Jurkat, Clone E6-1 (cell line): ENCODE measurements around the gene PRR5L.

Experiments used
- DNase-seq: peaks from one replicate; pipeline ENCODE4 v3.0.0-alpha.2; 2011; ENCODE audit warnings: low read depth, low spot score
- H3K4me3 ChIP-seq: 2 replicates; pipeline ENCODE4 v1.5.1; 2011; ENCODE audit warnings: mild to moderate bottlenecking, low read length, control low read depth, moderate library complexity

Gene PRR5L

GRCh38 chr11:36274414-36274813 is 21.7 kb upstream of the PRR5L start:
- no peak for DNase-seq
- H3K4me3 ChIP-seq, result no peak overlapping the region

- H3K4me3 ChIP-seq, result no peak overlapping the region
- no peak for DNase-seq
Observed at GRCh38 chr11:36278531-36279282, 17.4 kb upstream of the PRR5L start.

- DNase-seq, result no peak
- no peak overlapping the region for H3K4me3 ChIP-seq
Observed at GRCh38 chr11:36280531-36280930, 15.6 kb upstream of the PRR5L start.

GRCh38 chr11:36281850-36282249 is 14.2 kb upstream of the PRR5L start:
- no peak for DNase-seq
- H3K4me3 ChIP-seq, result no peak overlapping the region

- no peak overlapping the region for H3K4me3 ChIP-seq
- DNase-seq, result no peak
Observed at GRCh38 chr11:36282926-36283325, 13.2 kb upstream of the PRR5L start.

GRCh38 chr11:36288442-36289225 is 7.5 kb upstream of the PRR5L start:
- H3K4me3 ChIP-seq, result peak overlapping the region; percentile 90
- DNase-seq, result no peak

- peak; percentile 91 for DNase-seq
- peak within 1 kb of the TSS; percentile 90 for H3K4me3 ChIP-seq
Observed at GRCh38 chr11:36289226-36289852, 6.7 kb upstream of the PRR5L start, which contains the start of gene COMMD9. COMMD9 (minus strand) TSS chr11:36289424; CDS start chr11:36289412, 12 bp downstream.

GRCh38 chr11:36292311-36292722 is 3.8 kb upstream of the PRR5L start:
- DNase-seq, result peak; percentile 64
- no peak overlapping the region for H3K4me3 ChIP-seq

GRCh38 chr11:36296884-36297543 is 926 bp downstream of the PRR5L start:
- no peak for DNase-seq
- no peak overlapping the region for H3K4me3 ChIP-seq

GRCh38 chr11:36300650-36301049 is 4.6 kb downstream of the PRR5L start:
- no peak for DNase-seq
- H3K4me3 ChIP-seq, result no peak overlapping the region

GRCh38 chr11:36304351-36304750 is 8.3 kb downstream of the PRR5L start:
- no peak for DNase-seq

GRCh38 chr11:36305047-36305446 is 9.0 kb downstream of the PRR5L start:
- no peak overlapping the region for H3K4me3 ChIP-seq
- no peak for DNase-seq

More at GRCh38 chr11:36304351-36304750, 8.3 kb downstream of the PRR5L start:
- H3K4me3 ChIP-seq, result no peak overlapping the region

- no peak overlapping the region for H3K4me3 ChIP-seq
- DNase-seq, result no peak
Observed at GRCh38 chr11:36306888-36307287, 10.8 kb downstream of the PRR5L start.

GRCh38 chr11:36308577-36308976 is 12.5 kb downstream of the PRR5L start:
- H3K4me3 ChIP-seq, result no peak overlapping the region
- DNase-seq, result no peak

- H3K4me3 ChIP-seq, result no peak overlapping the region
- DNase-seq, result no peak
Observed at GRCh38 chr11:36309779-36310178, 13.7 kb downstream of the PRR5L start.

GRCh38 chr11:36311926-36312595 is 16.0 kb downstream of the PRR5L start:
- no peak for DNase-seq
- H3K4me3 ChIP-seq, result no peak overlapping the region

GRCh38 chr11:36312611-36313472 is 16.8 kb downstream of the PRR5L start:
- H3K4me3 ChIP-seq, result no peak overlapping the region
- DNase-seq, result no peak
